GM18858 (cell line): ENCODE results near the gene SLC24A4.

Source experiments
- ATAC-seq: cut with Tn5 transposase; IDR thresholded peaks from one replicate; pipeline ENCODE4 v1.9.1; 2021; ENCODE audit not compliant: unreplicated experiment

SLC24A4 gene

DNA sequence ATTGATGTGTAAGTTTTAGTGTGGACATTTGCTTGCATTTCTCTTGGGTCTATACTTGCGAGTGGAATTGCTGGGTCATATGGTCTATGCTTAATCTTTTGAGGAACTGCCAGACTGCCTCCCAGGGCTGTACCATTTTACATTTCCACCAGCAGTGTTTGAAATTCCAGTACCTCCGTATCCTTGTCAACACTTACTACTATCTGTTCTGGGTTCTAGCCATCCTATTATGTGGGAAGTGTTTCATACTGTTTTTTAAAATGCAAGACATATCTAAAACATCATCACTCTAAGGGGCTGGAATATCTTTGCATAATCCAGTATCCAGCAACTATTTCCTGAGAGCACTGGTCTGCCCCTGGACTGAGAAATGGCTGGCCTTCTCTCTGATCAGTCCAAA is 110.4 kb downstream of the SLC24A4 start:
- ATAC-seq: no peak

DNA sequence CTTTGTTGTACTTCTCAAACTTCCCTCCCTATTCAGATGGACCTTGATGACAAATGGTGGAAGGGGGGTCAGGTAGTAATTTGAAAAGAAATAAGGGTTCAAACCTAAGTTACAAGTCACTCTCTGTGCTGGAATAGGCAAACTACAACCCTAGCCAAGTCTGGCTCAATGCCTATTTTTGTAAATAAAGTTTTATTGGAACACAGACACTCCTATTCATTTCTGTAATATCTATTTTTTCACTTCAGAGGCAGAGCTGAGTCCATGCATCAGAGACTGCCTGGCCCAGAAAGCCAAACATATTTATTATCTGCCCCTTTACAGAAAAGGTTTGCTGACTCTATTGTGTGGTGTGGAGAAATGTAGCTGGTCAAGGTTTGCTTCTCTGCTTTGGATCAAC is 112.2 kb downstream of the SLC24A4 start:
- no peak for ATAC-seq

DNA sequence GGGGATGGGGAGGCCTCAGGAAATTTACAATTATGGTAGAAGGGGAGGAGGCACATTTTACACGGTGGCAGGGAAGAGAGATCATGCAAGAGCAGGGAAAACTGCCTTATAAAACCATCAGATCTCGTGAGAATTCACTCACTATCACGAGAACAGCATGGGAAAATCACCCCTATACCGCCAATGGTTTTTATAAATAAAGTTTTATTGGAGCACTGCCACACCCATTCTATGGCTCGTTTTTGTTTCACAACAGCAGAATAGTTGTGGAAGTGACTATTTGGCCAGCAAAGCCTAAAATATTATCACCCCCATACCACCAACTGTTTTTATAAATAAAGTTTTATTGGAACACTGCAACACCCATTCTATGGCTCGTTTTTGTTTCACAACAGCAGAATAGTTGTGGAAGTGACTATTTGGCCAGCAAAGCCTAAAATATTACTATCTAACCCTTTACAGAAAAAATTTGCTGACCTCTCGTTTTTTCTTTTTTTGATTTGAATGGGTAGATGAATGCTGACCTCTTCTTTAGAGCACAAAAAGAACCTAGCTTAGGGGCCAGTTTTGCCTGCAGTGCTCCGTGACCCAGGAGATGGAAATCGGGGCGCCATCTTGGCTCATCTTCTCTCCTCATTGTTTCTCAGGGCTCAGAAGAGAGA is 113.3 kb downstream of the SLC24A4 start:
- no peak for ATAC-seq

- no peak for ATAC-seq
These were observed 114.3 kb downstream of the SLC24A4 start for GRCh38 chr14:92437309-92437708.

DNA sequence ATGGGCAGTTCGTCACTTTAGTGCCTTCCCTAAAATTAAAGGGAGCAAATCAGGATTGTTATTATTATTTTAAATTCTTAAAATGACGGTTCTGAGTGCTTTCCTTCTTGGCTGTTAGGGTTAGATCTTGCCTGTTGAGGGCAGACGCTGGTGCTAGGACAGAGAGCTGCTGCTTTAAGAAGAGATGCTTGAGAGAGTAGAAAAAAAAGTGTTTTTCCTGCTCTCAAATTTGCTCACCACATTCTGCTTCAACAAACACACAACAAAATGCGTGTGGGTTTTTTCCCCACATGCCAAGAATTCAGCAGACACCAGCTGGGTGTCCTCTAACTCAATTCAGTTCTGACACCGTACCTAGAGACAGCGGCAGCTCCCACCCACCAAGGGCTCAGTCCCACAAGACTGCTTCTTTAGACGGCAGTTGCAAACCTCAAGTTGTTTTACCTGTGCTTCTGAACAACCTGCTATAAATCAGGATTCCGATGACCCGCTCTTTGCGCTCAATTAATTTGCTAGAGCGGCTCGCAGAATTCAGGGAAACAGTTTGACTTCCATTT is 114.8 kb downstream of the SLC24A4 start:
- no peak for ATAC-seq

GRCh38 chr14:92439537-92440344 is 116.8 kb downstream of the SLC24A4 start:
- no peak for ATAC-seq

DNA sequence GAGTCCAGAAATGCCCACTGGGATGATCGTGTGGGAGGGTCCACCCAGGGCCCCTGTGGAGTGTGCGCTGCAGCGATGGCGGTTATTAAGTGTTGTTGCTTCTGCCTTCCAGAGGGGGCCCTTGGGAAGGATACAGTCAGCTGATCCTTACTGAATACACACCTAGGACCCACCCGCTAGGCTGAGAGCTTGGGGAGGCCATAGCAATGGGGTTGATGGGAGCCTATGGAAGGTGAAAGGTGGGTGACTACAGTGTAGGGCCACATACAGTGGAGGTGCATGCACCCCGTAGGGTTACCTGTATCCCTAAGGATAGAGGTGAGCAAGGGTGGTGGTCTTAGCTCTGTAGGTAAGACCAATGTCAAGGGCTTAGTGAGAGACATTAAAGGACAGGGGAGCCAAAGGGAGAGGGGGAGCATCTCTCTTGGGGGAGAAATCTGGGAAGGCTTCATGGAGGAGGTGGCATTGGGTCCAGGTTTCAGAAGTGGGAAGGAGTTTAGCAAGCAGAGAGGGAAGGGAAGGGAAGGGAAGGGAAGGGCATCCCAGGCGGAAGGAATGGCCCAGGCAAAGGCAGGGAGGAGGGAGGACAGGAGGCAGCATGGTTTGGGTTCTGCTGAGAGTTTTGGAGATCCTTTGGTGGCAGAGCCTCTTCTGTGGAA is 117.5 kb downstream of the SLC24A4 start:
- no peak for ATAC-seq

- ATAC-seq: no peak
These were observed 119.0 kb downstream of the SLC24A4 start for GRCh38 chr14:92441751-92442504.

GRCh38 chr14:92443167-92443566 is 120.2 kb downstream of the SLC24A4 start:
- no peak for ATAC-seq

GRCh38 chr14:92443741-92444140 is 120.8 kb downstream of the SLC24A4 start:
- ATAC-seq: no peak

DNA sequence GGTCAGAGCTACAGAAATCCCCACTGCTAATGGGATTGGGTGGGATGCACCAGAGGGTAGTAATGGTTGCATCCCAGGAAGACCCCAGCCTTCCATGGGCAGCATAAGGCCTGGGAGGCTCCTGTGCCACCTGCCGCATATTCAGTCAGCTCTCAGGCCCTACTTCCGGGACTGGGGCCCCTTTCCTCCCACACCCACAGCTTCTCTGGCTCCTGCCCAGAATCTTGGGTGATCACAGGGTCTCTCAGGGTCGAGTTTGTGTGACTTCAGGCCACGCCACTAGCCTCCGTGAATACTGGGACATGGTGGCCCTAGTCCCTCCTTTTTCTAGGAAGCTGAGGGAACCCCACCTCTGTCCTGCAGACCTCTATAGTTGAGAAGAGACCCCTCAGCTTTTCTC is 123.8 kb downstream of the SLC24A4 start:
- ATAC-seq: no peak

DNA sequence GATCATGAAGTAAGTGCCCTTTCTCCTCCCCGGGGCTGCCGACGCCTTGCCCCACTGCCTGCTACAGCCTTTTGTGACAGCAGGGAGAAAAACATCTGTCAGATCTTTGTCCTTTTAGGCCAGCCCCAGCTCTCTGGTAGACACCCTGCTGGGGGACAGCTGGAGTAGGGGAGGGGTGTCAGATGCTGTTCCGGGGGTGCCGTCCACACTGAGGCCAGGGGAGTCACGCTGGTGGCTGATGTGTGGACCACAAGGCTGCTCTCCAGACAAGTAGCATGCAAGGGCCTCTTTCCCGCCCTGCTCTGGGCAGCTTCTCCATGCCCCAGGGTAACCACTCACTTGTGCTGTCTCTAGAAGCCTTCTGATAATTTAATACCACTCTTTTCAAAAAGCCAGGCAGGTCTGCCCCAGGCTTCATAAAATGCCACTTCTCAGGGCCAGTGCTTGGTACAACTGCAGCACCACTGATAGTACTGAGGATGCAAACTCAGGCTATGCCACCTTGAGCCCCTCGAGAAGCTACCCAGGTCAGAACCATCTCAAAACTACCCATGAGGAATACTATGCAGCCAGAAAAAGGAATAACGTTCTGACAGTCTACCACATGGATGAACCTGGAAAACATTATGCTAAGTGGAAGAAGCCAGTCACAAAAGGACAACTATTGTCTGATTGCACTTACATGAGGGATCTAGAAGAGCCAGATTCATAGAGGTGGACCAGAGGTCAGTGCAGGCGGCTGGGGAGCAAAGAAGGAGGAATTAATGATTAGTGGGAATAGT is 124.6 kb downstream of the SLC24A4 start:
- ATAC-seq: no peak

- no peak for ATAC-seq
These were observed 125.8 kb downstream of the SLC24A4 start for GRCh38 chr14:92448786-92449185.

GRCh38 chr14:92449404-92450181 is 126.6 kb downstream of the SLC24A4 start:
- ATAC-seq: no peak

- no peak for ATAC-seq
These were observed 127.5 kb downstream of the SLC24A4 start for GRCh38 chr14:92450351-92451070.

DNA sequence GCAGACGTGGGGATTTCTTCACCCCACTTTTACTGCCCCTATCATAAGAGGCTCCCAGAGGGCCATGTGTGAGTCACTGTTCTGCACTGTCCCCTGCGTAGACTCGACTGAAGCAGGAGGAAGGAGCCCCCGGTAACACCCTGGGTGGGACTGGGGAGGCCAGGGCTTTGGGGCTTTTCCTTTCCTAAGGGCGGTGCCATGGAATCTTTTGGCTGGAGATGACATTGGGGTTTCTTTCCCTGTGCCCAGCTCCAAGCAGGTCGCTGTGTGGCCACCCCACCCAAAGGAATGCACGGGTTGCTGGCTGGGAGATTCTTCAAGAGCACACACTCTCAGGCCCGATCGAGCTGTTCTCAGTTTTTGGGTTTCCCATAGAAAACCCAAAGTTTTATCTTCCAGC is 128.3 kb downstream of the SLC24A4 start:
- no peak for ATAC-seq

DNA sequence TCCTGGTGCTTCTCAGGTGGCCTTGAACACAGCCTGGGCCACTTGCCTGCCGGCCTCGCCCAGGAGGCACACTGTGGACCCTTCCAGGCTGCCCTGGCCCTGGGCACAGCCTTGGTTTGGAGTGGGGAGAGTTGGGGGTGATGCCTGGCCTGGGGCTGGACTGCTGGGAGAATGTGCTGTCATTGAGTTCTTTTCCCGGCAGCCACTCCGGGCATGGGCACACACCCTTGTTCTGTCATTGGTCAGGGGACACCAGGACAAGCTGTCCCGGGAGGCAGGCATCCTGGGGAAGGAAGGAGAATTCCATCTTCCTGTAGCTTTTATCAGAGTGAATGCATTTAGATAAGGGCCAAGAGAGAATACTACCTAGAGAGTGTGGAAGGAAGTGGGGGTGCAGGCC is 128.8 kb downstream of the SLC24A4 start:
- no peak for ATAC-seq

GRCh38 chr14:92452471-92452870 is 129.5 kb downstream of the SLC24A4 start:
- no peak for ATAC-seq

- ATAC-seq: no peak
These were observed 130.7 kb downstream of the SLC24A4 start for GRCh38 chr14:92453691-92454090.
